ENCODE data around the gene ERVK3-1. TPM values are rescaled to one million over a fixed set of nuclear protein-coding genes. Genes with fewer than 3 reads are reported as not detected.

The ERVK3-1 gene
- polyA plus RNA-seq, 1 of the 3 experiments (the other 2 are of a cell fraction): 69.4 TPM

DNA sequence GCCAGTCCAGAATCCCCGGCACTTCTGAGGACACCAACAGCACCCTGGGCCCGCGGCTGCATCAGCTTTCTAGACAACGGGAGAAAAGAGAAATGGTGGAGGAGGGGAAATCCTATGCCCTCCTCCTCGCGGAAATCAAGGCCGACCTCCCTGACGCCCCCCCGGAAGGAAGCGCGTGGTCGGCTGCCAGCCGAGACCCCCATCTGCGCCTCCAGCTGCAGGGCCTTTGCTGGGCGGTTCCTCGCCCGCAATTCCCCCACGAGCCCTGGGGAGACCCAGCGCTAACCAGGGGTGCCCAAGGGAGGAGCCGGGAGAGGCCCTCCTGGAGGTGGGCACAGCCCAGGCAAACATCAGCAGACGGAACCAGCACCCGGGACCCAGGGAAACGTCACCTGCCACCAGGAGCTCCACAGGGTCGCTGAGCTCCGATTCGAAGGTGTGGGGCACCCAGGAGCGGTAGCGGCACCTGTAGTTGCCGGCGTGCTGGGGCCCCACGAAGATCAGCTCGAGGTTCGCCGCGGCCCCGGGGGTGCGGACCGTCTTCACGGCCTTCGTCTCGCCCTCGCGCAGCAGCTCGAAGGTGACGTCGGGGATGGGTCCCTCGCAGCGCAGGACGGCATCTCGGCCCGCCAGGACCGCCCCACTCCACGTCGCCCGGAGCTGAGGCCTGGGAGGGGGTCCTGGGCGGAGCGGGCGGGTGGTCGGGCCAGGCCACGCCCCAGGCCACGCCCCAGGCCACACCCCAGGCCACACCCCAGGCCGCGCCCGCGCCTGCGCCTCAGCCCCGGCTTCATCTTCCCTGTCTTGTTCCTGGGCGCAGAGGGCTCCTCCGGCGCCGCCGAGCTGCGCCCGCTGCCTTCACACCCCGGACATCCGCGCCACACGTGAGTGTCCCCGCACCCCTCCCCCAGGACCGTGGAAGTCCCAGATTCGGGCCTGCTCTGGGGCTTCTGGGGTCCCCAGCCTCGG, 42.1 kb downstream of the ERVK3-1 start:
- peak overlapping the region; percentile 78 for H3K4me2 ChIP-seq
- peaks cover 5% of the 10 kb centered on the region for H3F3A ChIP-seq (replicated peaks; ENCODE audit: insufficient read depth)
- no peaks in the 10 kb centered on the region for H3K9me2 ChIP-seq
- WGBS (ENCODE audit: low lambda C conversion rate): 6% methylated on average over 20 of the region's 82 CpGs
- no peaks in the 10 kb centered on the region for H4K20me1 ChIP-seq (ENCODE audit: insufficient read depth)
- peaks cover 2 to 12% of the 10 kb centered on the region in 2 experiments for H3K36me3 ChIP-seq (replicated peaks in 1 of 2; ENCODE audit: control insufficient read depth in 1 of 2, insufficient read depth in 2 of 2, low read length in 1 of 2)
- H3K27me3 ChIP-seq (ENCODE audit: insufficient read depth): no peaks in the 10 kb centered on the region
- peak overlapping the region; percentile 73 to 87 for H3K4me3 ChIP-seq (ENCODE audit: low read depth in 2 of 2, low read length in 1 of 2)
- peaks cover 0 to 6% of the 10 kb centered on the region in 2 experiments; a peak in 2 of 4 replicates for H3K4me1 ChIP-seq (ENCODE audit: control insufficient read depth in 1 of 2, insufficient read depth in 2 of 2, low read depth in 1 of 2, low read length in 1 of 2)
- POLR2A ChIA-PET: interaction anchor here (0.6 to 2.1 kb wide), 9 partner anchors 7 to 173 kb away, joined by 3 to 34 read pairs (median 4); partner anchors contain the start of genes ZBTB45, ZNF446, ZNF497 and ZSCAN22
- H3K9ac ChIP-seq: peak overlapping the region; percentile 68
- H2AFZ ChIP-seq (ENCODE audit: low read depth): peak overlapping the region; percentile 88
- CTCF ChIA-PET: interaction anchor here (1.1 to 2.3 kb wide), 6 partner anchors 16 to 173 kb away, joined by 3 to 12 read pairs (median 4); partner anchors contain the start of genes ZBTB45 and ZNF497
- no peaks in the 10 kb centered on the region for H3K9me3 ChIP-seq
- peaks cover 65% of the 10 kb centered on the region for H3K79me2 ChIP-seq (ENCODE audit: insufficient read depth)
- peak overlapping the region; percentile 64 to 74; a peak in 2 of 4 replicates for H3K27ac ChIP-seq (ENCODE audit: low read depth in 2 of 2, low read length in 1 of 2)
- DNase-seq: peak; percentile 100
- TF ChIP-seq TEAD4 (IDR thresholded peaks at IDR 0.05; ENCODE audit: borderline replicate concordance, insufficient read depth) (no peak), GABPA (IDR thresholded peaks at IDR 0.05; ENCODE audit: low read depth) (no peak), TAF1 (IDR thresholded peaks at IDR 0.05; ENCODE audit: borderline replicate concordance, low read depth, low read length) (peak; percentile 64), CHD2 (IDR thresholded peaks at IDR 0.05; ENCODE audit: low read length, partially characterized antibody) (peak; percentile 26), TCF12 (IDR thresholded peaks at IDR 0.05) (no peak), RAD21 (IDR thresholded peaks at IDR 0.05; ENCODE audit: low read length) (no peak), MXI1 (IDR thresholded peaks at IDR 0.05; ENCODE audit: low read depth, low read length) (peak; percentile 78; the same call in 1 of the 2 replicates), FOXJ3 (CRISPR knock-in tag; IDR thresholded peaks at IDR 0.05) (no peak), SMC3 (IDR thresholded peaks at IDR 0.05; ENCODE audit: low read depth, low read length) (no peak), SIN3A (IDR thresholded peaks at IDR 0.05; ENCODE audit: borderline replicate concordance, low read depth, low read length) (peak; percentile 36; the same call in 1 of the 2 replicates), FOSL2 (IDR thresholded peaks at IDR 0.05; ENCODE audit: borderline replicate concordance, low read depth) (no peak), EZH2phosphoT487 (IDR thresholded peaks at IDR 0.05; ENCODE audit: borderline replicate concordance, low read depth) (no peak), YY1 (IDR thresholded peaks at IDR 0.05; ENCODE audit: low read depth) (no peak), POLR2AphosphoS5 (IDR thresholded peaks at IDR 0.05; ENCODE audit: low read depth, low read length) (peak; percentile 86; the same call in 1 of the 2 replicates)
- TF ChIP-seq, protein P1, sequence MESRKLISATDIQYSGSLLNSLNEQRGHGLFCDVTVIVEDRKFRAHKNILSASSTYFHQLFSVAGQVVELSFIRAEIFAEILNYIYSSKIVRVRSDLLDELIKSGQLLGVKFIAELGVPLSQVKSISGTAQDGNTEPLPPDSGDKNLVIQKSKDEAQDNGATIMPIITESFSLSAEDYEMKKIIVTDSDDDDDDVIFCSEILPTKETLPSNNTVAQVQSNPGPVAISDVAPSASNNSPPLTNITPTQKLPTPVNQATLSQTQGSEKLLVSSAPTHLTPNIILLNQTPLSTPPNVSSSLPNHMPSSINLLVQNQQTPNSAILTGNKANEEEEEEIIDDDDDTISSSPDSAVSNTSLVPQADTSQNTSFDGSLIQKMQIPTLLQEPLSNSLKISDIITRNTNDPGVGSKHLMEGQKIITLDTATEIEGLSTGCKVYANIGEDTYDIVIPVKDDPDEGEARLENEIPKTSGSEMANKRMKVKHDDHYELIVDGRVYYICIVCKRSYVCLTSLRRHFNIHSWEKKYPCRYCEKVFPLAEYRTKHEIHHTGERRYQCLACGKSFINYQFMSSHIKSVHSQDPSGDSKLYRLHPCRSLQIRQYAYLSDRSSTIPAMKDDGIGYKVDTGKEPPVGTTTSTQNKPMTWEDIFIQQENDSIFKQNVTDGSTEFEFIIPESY (IDR thresholded peaks at IDR 0.05; ENCODE audit: borderline replicate concordance, low read depth): no peak
- TF ChIP-seq, protein P2, sequence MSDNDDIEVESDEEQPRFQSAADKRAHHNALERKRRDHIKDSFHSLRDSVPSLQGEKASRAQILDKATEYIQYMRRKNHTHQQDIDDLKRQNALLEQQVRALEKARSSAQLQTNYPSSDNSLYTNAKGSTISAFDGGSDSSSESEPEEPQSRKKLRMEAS (IDR thresholded peaks at IDR 0.05; ENCODE audit: low read depth): peak; percentile 71; the same call in 1 of the 2 replicates
- TF ChIP-seq, protein P3, sequence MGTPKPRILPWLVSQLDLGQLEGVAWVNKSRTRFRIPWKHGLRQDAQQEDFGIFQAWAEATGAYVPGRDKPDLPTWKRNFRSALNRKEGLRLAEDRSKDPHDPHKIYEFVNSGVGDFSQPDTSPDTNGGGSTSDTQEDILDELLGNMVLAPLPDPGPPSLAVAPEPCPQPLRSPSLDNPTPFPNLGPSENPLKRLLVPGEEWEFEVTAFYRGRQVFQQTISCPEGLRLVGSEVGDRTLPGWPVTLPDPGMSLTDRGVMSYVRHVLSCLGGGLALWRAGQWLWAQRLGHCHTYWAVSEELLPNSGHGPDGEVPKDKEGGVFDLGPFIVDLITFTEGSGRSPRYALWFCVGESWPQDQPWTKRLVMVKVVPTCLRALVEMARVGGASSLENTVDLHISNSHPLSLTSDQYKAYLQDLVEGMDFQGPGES (IDR thresholded peaks at IDR 0.05; ENCODE audit: low read depth, low read length): no peak
- TF ChIP-seq, protein P4, sequence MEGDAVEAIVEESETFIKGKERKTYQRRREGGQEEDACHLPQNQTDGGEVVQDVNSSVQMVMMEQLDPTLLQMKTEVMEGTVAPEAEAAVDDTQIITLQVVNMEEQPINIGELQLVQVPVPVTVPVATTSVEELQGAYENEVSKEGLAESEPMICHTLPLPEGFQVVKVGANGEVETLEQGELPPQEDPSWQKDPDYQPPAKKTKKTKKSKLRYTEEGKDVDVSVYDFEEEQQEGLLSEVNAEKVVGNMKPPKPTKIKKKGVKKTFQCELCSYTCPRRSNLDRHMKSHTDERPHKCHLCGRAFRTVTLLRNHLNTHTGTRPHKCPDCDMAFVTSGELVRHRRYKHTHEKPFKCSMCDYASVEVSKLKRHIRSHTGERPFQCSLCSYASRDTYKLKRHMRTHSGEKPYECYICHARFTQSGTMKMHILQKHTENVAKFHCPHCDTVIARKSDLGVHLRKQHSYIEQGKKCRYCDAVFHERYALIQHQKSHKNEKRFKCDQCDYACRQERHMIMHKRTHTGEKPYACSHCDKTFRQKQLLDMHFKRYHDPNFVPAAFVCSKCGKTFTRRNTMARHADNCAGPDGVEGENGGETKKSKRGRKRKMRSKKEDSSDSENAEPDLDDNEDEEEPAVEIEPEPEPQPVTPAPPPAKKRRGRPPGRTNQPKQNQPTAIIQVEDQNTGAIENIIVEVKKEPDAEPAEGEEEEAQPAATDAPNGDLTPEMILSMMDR (IDR thresholded peaks at IDR 0.05): no peak
- TF ChIP-seq, protein P5, sequence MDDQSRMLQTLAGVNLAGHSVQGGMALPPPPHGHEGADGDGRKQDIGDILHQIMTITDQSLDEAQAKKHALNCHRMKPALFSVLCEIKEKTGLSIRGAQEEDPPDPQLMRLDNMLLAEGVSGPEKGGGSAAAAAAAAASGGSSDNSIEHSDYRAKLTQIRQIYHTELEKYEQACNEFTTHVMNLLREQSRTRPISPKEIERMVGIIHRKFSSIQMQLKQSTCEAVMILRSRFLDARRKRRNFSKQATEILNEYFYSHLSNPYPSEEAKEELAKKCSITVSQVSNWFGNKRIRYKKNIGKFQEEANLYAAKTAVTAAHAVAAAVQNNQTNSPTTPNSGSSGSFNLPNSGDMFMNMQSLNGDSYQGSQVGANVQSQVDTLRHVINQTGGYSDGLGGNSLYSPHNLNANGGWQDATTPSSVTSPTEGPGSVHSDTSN (IDR thresholded peaks at IDR 0.05): no peak
- TF ChIP-seq, protein P6, sequence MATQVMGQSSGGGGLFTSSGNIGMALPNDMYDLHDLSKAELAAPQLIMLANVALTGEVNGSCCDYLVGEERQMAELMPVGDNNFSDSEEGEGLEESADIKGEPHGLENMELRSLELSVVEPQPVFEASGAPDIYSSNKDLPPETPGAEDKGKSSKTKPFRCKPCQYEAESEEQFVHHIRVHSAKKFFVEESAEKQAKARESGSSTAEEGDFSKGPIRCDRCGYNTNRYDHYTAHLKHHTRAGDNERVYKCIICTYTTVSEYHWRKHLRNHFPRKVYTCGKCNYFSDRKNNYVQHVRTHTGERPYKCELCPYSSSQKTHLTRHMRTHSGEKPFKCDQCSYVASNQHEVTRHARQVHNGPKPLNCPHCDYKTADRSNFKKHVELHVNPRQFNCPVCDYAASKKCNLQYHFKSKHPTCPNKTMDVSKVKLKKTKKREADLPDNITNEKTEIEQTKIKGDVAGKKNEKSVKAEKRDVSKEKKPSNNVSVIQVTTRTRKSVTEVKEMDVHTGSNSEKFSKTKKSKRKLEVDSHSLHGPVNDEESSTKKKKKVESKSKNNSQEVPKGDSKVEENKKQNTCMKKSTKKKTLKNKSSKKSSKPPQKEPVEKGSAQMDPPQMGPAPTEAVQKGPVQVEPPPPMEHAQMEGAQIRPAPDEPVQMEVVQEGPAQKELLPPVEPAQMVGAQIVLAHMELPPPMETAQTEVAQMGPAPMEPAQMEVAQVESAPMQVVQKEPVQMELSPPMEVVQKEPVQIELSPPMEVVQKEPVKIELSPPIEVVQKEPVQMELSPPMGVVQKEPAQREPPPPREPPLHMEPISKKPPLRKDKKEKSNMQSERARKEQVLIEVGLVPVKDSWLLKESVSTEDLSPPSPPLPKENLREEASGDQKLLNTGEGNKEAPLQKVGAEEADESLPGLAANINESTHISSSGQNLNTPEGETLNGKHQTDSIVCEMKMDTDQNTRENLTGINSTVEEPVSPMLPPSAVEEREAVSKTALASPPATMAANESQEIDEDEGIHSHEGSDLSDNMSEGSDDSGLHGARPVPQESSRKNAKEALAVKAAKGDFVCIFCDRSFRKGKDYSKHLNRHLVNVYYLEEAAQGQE (IDR thresholded peaks at IDR 0.05; ENCODE audit: low read depth, low read length): no peak
